ENCODE data around the gene BMPR1A.
A peak's percentile ranks its signal among the peaks of the same experiment; 100 is the strongest.
"Not testable (repeated sequence)": the region's sequence is repeated elsewhere in the genome, so short reads cannot be mapped to it uniquely, and the experiment has no call there.

The BMPR1A gene

DNA sequence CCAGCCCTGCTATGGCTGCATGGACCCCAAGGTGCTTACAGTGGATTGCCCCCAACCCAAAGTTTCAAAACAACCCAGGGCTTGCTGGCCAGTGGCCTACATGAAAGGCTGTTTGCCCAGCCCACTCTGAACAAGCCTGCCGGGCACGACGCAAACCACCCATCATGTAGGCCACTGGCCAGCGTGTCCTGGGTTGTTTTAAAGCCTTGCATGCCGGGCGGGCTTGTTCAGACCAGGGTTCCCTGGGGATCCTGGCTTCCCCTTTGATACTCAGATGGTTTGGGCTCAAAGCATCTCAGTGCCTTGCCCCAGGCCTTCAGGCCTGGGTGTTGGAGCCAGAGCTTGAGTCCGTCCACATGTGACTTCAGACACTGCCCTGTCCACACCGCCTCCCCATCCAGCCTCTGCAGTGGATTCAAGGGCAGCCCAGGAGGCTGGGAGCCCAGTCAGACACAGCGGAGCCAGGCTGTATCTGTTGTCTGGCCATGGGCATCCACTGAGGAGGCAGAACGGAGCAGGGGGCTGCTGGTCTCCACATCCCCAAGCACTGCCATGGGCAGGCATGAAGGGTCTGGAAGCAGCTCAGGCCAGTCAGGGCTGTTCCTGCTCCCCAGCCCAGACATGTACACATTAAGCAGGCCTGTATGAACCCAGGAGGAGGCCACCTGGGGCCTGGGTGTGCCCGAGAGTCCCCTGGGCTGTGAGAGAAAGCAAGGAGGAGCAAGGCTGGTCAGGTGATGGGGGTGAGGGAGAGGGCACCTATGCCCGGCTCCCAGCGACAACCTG, 207.8 kb downstream of the BMPR1A start:
- DNase-seq = no peak

DNA sequence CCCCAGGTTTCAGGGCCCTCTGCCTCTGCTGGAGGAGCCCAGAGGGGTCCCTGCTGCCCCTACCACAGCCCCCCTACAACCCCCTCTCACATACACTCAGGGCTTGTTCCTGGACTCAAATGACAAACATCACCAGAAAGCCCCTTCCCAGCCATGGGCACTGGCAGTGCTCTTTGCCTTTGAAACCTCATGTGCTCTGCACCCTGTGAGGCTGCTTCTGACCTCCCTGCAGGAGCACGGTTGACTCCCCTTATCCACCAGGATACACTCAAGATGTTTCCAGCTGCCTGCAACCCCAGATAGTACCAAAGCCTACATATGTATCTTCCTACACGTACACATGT, 208.4 kb downstream of the BMPR1A start:
- no peak for DNase-seq

DNA sequence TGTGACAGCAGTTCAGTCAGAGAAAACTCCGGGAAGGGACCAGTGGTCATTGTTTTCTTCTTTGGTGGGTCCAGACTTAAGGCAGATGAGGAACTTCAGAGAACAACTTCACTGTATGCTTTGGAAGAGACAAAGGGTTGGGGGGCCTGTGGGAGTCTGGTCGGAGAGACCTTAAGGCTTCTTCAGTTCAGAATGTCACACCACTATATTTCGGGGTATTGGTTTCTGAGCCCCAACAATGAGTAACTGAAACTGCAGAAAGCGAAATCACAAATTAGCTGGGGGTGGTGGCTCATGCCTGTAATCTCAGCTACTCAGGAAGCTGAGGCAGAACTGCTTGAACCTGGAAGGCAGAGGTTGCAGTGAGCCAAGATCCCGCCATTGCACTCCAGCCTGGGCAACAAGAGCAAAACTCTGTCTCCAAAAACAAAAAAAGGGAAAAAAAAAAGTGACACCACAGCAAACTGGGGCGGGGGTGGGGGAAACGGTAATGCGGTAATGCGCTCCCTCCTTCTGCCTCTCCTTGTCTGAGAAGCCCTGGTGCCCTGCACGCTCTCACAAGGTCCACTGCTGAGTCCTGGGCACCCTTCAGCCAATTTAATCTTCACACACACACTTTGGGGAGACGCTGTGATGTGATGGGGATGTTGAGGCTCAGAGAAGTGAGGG, 209.7 kb downstream of the BMPR1A start:
- DNase-seq = no peak

DNA sequence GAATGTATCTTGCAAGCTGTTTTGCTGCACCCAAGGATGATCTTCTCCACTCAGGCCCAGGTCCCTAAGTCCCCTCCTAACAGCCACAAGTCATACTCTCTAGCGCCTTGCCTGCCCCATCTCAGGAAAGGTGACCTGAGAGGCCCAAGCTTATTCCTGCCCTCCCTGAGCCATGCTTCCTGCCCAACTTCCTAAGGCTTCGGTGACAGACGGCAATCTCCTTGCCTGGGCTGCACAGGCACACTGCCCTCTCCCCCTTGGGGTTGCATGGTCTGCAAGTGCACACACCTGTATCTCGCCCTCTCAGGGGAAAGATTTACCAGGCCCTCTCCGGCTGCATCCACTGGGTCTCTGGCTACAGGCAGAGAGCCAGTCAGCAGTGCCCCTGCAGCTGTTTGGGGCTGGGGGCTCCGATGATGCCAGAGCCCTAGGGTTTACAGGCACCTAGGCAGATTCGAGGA, 211.1 kb downstream of the BMPR1A start:
- no peak for DNase-seq

DNA sequence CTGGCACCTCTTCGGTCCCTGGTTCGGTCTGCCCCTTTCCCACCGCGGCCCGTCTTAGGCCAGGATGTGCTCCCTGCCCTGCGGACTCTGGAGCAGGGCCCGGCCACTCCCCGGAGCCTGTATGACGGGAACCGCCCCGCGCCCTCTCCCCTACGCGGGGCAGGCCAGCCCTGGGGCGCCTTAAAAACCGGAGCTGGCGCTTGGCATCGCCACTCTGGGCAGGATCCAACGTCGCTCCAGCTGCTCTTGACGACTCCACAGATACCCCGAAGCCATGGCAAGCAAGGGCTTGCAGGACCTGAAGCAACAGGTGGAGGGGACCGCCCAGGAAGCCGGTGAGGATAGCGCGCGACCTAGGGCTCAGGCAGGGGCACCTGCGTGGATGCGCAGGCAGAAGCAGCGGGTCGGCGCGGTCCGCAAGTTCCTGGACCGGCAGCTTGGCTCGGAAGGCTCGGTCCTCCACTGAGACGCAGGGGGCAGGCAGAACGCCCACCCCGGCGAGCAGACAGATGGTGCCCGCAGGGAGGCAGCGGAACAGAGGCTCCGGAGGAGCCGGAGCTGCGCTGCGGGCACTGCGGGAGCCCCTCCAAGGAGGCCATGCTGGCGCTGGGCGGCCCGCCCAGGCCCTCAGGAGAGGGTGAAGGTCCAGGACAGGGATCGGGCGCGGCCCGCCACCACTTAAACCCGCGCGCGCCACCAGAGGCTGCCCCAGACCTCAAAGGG, 212.0 kb downstream of the BMPR1A start, which contains the start of gene ADIRF:
Gene ADIRF, plus strand, starts transcription at position 212 of the 723 bp plus-strand sequence. Its CDS starts 63 bp downstream, at position 275.
- peak in 1 of 56 donors; percentile 16 for DNase-seq

DNA sequence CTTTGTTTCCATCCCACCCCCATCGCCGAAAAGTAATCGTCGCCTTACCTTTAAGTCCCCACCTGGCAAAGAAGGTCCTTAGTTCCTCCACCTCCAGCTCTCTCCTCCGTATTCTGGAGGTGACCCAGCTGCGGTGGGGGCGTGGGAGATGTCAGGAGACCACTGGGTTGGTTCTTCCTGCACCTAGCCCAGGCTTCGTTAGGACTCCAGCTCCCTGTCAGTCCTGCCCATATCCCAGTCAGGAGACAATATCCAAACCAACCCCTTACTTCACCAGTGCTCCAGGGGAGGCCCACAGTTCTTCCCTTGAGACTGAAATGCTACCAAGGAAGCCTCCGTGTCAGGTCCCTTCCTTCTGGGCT, 212.6 kb downstream of the BMPR1A start:
- DNase-seq = no peak

DNA sequence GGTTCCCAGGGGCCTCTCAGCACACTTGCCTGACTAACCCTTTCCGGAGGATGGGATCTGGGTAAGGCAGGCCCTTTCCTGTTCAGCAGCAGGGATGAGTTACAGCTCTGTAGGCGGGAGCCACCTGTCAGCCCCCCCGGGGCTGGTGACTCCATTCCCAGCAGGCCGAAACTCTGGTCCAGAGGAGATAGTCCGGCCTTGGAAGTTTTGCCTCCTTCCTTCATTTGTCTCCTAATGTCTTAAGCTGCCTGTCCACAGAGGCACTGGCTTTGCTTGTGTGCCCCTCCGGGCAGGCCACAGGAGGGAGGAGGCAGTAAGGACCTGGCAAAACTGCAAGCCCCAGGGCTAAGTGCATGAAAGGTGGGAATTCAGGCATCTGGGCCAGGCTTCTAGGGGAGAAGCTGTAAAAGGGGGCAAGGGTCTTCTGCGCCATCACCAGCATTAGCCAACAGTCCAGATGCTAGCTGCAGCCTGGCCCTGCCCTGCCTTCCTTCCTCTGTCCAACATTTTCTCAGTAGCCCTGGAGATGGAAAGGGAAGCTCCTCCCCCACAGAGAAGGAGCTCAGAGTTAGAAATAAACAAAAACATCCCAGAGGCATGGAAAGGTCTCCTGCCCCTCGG, 213.1 kb downstream of the BMPR1A start:
- DNase-seq = peak in 1 of 56 donors; percentile 37

DNA sequence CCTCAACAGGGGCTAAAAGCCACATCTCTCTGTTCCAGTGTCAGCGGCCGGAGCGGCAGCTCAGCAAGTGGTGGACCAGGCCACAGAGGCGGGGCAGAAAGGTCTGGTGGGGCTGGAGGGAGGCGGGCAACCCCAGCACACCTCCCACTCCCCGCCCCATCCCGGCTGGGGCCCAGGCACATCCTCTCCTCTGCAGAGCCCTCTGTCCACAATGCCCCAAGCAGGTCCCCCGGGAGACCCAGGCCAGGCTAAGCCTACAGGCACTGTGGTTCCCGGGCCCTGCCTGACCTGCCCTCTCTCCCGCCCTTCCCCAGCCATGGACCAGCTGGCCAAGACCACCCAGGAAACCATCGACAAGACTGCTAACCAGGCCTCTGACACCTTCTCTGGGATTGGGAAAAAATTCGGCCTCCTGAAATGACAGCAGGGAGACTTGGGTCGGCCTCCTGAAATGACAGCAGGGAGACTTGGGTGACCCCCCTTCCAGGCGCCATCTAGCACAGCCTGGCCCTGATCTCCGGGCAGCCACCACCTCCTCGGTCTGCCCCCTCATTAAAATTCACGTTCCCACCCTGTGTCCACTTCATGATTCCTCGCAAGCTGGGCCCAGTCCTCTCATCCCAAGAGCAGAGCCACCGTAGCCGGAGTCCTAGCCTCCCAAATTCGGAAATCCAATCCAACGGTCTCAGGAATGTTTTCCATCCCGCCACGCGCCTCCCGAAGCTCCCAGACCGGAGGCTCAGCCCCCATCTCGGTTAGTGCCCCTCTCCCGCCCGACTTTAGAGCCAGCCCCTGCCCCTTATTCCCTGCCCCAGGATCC, 214.0 kb downstream of the BMPR1A start:
- peak in 3 of 56 donors; percentile 20 to 37 (median 26) for DNase-seq

DNA sequence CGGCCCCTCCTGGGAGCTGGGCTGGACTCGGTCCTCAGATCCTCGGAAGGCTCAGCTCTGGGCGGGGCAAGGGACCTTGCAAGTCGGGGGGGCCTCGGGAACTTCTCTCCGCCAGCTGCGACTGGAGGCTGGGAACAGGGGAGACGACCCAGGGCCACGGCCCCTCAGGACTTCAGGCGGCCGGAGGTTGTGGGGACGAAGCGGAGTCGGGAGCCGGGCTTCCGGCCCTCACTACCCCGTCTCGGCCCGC, 214.5 kb downstream of the BMPR1A start:
- peak in 1 of 56 donors; percentile 52 for DNase-seq

DNA sequence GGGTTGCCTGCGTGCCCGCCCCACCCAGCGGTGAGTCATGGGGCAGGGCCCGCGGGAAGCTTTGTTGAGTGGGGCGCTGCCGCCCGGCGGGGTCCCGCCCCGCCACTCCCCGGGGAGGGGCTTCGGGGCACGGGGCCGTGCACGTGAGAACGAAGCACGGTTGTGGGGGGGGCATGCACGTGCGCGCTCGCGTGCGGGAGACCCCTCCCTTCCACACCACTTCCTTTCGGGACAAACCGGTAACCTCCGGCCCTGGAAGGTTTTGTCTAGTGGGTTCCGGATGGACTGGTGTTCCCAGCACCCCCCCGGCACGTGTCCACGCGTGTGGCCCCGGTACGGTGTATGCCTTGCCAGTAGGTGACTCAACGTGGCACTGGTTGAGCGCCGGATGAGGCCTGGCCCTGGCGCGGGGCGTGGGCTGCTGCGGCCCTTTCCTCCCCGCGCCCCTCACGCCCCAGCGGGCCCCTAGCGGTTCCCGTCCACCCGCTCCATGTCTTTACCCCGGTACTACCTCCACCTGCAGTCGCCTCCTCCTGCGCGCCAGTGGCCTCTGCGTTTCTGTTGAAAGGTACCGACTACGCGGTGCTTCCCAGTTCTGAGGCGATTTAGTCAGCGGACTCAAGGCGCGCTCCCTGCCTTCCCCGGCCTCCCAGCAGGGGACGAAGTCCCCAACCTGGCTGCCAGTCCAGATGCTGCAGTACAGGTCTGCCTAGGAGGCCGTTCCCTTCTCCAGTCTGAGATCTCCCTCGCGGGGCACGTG, 215.0 kb downstream of the BMPR1A start:
- DNase-seq = peak in 19 of 56 donors; percentile 25 to 93 (median 55)

DNA sequence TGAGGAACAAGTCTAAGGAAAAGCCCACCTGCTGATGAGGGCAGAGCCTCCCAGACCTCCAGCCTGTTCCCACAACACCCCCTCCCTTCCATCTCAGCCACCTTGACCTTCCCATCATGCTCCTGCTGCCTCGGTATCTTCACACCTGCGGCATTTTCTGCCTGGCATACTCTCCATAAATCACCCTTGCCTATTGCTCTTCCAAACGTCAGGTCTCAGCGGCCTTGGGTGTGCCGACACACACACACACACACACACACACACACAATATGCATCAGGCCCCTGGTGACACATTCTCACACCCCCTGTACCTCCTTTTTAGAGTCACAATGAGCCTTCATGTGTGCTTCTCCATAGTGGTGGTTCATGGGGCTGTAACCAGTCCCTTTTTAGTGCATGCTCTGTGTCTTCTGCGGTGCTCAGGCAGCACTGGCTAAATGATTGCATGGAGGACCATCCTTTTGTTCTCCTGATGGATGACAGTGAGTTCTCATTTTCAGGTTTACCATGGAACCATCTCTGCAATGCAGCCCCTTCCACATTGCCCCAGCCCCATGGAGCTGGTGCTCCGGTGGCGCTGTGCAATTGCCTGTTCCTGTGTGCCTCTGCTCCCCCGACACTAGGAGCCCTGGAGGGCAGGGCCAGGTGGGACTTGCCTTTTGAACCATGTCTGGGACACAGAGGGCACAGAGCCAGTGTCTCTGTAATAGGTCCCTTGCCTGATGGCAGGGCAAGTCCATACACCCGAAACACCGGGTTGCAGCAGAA, 216.4 kb downstream of the BMPR1A start:
- DNase-seq = no peak

DNA sequence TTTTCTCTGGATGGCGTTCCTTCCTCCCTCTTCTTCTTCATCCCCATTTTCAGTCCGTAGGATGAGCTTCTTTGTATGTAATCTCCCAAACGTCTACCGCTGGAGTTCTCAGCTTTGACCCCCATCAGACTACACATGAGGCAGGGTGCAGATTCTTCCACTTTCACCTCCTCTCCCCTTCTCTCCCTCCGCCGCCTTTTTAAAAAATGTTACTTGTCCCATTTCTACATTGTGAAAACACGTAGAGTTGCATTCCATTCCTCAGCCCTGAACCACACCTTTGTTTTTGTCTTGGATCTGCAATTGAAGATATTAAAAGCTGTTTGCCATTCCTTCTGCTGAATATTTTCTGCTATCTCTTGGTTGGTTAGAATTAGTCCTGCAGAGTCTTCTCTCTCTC, 218.1 kb downstream of the BMPR1A start:
- DNase-seq = no peak

DNA sequence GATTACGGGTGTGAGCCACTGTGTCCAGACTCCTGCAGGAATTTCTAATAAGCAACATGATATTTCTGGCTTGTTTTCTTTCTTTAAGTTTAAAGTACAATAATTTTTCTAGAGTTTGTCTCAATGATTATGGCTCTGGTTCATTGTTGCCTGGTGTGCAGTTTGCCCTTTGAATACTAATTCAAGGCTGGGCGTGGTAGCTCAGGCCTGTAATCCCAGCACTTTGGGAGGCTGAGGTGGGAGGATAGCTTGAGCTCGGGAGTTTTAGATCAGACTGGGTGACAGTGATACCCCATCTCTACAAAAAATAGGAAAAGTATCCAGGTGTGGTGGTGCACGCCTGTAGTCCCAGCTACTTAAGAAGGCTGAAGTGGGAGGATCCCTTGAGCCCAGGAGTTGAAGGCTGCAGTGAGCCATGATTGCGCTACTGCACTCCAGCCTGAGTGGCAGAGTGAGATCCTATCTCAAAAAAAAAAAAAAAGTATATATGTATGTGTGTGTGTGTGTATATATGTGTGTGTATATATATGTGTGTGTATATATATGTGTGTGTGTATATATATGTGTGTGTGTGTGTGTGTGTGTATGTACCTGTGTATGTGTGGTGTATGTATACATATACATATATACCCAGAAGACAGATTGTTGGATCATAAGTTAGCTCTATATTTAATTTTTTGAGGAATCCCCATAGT, 220.1 kb downstream of the BMPR1A start:
- no peak for DNase-seq

DNA sequence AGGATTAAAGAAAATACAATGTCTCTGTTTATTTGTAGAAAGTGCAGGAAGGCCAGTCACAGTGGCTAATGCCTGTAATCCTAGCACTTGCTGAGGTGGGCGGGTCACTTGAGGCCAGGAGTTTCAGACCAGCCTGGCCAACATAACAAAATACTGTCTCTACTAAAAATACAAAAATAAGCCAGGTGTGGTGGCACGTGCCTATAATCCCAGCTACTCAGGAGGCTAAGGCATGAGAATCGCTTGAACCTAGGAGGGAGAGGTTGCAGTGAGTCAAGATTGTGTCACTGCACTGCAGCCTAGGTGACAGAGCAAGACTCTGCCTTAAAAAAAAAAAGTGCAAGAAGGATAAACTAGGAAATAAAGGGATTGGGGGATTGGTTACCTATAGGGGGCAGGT, 222.0 kb downstream of the BMPR1A start:
- not testable (repeated sequence) for DNase-seq

DNA sequence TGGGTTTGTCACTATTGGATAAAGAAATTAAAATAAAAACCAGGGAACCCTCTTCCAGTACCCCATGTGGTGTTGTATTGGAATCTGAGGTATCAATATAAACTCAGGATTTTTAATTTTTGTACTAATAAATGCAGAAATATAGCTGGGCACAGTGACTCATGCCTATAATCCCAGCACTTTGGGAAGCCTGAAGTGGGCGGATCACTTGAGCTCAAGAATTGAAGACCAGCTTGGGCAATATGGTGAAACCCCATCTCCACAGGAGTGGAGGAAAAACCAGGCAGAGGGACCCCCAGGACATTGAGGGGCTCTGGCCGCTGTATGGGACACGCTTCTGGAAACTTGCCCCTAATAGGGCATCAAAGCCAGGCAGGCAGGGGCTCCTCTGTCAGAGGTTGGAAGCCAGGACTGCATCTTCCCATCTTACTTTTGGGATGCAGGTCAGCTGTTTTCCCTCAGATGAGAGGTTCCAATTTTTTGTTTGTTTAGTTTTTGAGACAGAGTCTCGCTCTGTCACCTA, 222.9 kb downstream of the BMPR1A start:
- no peak for DNase-seq

DNA sequence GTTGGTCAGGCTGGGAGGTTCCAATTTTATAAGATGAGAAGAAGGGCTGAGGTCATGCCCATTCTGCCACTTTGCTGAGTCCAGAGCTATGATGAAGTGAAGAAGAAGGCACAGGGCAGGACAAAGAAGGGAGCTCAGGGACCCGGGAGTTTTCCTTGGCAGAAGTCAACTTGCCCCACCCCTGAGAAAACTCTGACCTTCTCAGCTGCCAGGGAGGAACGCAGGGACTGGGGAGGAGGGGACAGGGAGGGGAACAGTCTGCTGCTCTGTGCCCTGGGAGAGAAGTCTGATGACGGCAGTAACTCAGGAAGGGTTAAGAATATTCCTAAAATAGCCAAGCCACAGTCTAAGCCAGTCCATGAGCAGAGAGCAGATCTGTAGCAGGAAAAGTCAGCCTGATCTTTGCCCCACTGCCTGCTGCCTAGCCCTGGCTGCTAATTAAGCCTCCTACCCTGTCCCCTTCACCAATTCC, 223.6 kb downstream of the BMPR1A start:
- no peak for DNase-seq

DNA sequence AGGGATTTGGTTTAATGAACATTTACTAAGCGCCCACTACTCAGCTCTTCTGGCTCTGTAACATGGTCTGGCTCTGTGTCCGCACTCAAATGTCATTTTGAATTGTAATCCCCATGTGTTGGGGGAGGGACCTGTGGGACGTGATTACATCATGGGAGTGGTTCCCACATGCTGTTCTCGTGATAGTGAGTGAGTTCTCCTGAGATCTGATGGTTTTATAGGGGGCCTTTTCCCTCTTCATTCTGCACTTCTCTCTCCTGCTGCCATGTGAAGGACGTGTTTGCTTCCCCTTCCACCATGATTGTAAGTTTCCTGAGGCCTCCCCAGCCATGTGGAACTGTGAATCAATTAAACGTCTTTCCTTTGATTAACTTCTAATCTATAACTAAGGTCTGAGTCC, 224.6 kb downstream of the BMPR1A start:
- DNase-seq = not testable (repeated sequence)

DNA sequence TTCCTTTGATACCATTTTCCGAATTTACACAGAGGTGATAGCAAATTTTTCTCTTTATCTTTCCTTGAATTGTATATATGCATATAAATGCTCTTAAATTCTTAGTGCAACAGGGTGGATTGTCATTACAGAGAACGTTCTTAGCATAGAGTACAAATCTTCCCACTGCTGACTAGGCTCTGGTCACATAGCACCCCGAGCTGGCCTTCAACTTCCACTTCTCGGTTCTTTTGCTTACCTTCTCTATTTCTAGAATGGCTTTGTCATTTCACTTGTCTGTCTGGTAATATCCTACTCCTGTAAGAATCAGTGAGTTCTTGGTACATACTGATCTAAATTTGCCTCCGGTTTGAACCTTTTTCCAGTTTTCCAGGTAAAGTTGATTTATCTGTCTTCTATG, 225.3 kb downstream of the BMPR1A start:
- no peak for DNase-seq

All from amygdala (tissue), 56 donors.